HAP-1 (cell line): ENCODE measurements around the gene GIGYF2.

Source experiments
- DNase-seq, 2 experiments: peaks; one replicate each; pipeline ENCODE4 v3.0.0-alpha.2; 2016 to 2020; ENCODE audit warnings: low spot score in 2 of 2
- H3K27me3 ChIP-seq: fragments of 250-450 bp; sonication (Bioruptor Pico); 2 replicates; pipeline ENCODE4 v1.5.1; 2020; ENCODE audit warnings: low read depth, mild to moderate bottlenecking, moderate library complexity
- H3K36me3 ChIP-seq: fragments of 250-450 bp; sonication (Bioruptor Pico); replicated peaks from 2 replicates; pipeline ENCODE4 v1.5.1; 2020; ENCODE audit warnings: mild to moderate bottlenecking
- H3K4me1 ChIP-seq: fragments of 250-450 bp; sonication (Bioruptor Pico); 2 replicates; pipeline ENCODE4 v1.5.1; 2020; ENCODE audit warnings: mild to moderate bottlenecking
- H3K4me3 ChIP-seq: fragments of 250-450 bp; sonication (Bioruptor Pico); 2 replicates; pipeline ENCODE4 v1.5.1; 2020; ENCODE audit warnings: mild to moderate bottlenecking, moderate library complexity
- H3K9me3 ChIP-seq: fragments of 250-450 bp; sonication (Bioruptor Pico); 2 replicates; pipeline ENCODE4 v1.5.1; 2020; ENCODE audit warnings: mild to moderate bottlenecking, moderate library complexity
- in situ Hi-C: fragments of 300-500 bp; cut with MboI; formaldehyde crosslinking; loops from 3 replicates; pipeline ENCODE4 v1.14.3; 2020; ENCODE audit warnings: low sequenced_read_pairs, inconsistent platforms, mixed read lengths

Gene GIGYF2

GRCh38 chr2:232859385-232859916 lies 162.3 kb downstream of the GIGYF2 start:
- H3K27me3 ChIP-seq, result no peaks in the 10 kb centered on the region
- in situ Hi-C loops, result no loop called here
- no peaks in the 10 kb centered on the region for H3K4me1 ChIP-seq
- H3K9me3 ChIP-seq, result no peaks in the 10 kb centered on the region
- no peak for DNase-seq
- no peak overlapping the region for H3K4me3 ChIP-seq
- peaks cover 27% of the 10 kb centered on the region for H3K36me3 ChIP-seq

GRCh38 chr2:232860593-232861241 lies 163.6 kb downstream of the GIGYF2 start:
- Histone ChIP-seq H3K36me3 (peaks cover 22% of the 10 kb centered on the region), H3K4me1 (no peaks in the 10 kb centered on the region), H3K4me3 (no peak overlapping the region), H3K9me3 (no peaks in the 10 kb centered on the region), H3K27me3 (no peaks in the 10 kb centered on the region)
- in situ Hi-C loops, result loop anchor here (10.0 kb wide), 1 partner anchor 164 kb away; no protein-coding TSS in a partner anchor
- no peak for DNase-seq

- DNase-seq, result no peak
- Histone ChIP-seq H3K36me3 (peaks cover 17% of the 10 kb centered on the region), H3K4me3 (no peak overlapping the region), H3K4me1 (no peaks in the 10 kb centered on the region), H3K9me3 (no peaks in the 10 kb centered on the region), H3K27me3 (no peaks in the 10 kb centered on the region)
- in situ Hi-C loops, result loop anchor here (10.0 kb wide), 1 partner anchor 163 kb away; no protein-coding TSS in a partner anchor
These were observed 164.2 kb downstream of the GIGYF2 start for GRCh38 chr2:232861353-232861752.

GRCh38 chr2:232863996-232864395 lies 166.9 kb downstream of the GIGYF2 start:
- no peak for DNase-seq
- Histone ChIP-seq H3K9me3 (no peaks in the 10 kb centered on the region), H3K36me3 (peaks cover 2% of the 10 kb centered on the region; the same call in 1 of the 2 replicates), H3K4me1 (no peaks in the 10 kb centered on the region), H3K27me3 (no peaks in the 10 kb centered on the region), H3K4me3 (no peak overlapping the region)
- in situ Hi-C loops, result loop anchor here (10.0 kb wide), 1 partner anchor 161 kb away; no protein-coding TSS in a partner anchor

- no peak overlapping the region for H3K4me3 ChIP-seq
- no peak for DNase-seq
- H3K9me3 ChIP-seq, result no peaks in the 10 kb centered on the region
- in situ Hi-C loops, result loop anchor here (10.0 kb wide), 1 partner anchor 160 kb away; no protein-coding TSS in a partner anchor
- H3K27me3 ChIP-seq, result no peaks in the 10 kb centered on the region
- no peaks in the 10 kb centered on the region for H3K4me1 ChIP-seq
- no peaks in the 10 kb centered on the region for H3K36me3 ChIP-seq
These were observed 168.0 kb downstream of the GIGYF2 start for GRCh38 chr2:232865165-232865564.

- Histone ChIP-seq H3K36me3 (no peaks in the 10 kb centered on the region), H3K27me3 (no peaks in the 10 kb centered on the region), H3K4me1 (no peaks in the 10 kb centered on the region), H3K4me3 (no peak overlapping the region), H3K9me3 (no peaks in the 10 kb centered on the region)
- no peak for DNase-seq
- in situ Hi-C loops, result loop anchor here (10.0 kb wide), 1 partner anchor 159 kb away; no protein-coding TSS in a partner anchor
These were observed 169.0 kb downstream of the GIGYF2 start for GRCh38 chr2:232866104-232866503.

GRCh38 chr2:232869138-232870017 lies 172.2 kb downstream of the GIGYF2 start:
- H3K4me3 ChIP-seq, result no peak overlapping the region
- DNase-seq, result no peak
- no peaks in the 10 kb centered on the region for H3K9me3 ChIP-seq
- H3K4me1 ChIP-seq, result no peaks in the 10 kb centered on the region
- no peaks in the 10 kb centered on the region for H3K27me3 ChIP-seq
- in situ Hi-C loops, result loop anchor here (10.0 kb wide), 1 partner anchor 155 kb away; no protein-coding TSS in a partner anchor
- H3K36me3 ChIP-seq, result no peaks in the 10 kb centered on the region

- in situ Hi-C loops, result no loop called here
- DNase-seq, result no peak
- no peaks in the 10 kb centered on the region for H3K4me1 ChIP-seq
- no peaks in the 10 kb centered on the region for H3K27me3 ChIP-seq
- H3K36me3 ChIP-seq, result no peaks in the 10 kb centered on the region
- no peak within 1 kb of the TSS for H3K4me3 ChIP-seq
- no peaks in the 10 kb centered on the region for H3K9me3 ChIP-seq
These were observed 173.1 kb downstream of the GIGYF2 start, which contains the start of gene SNORC for GRCh38 chr2:232870018-232870765. SNORC (plus strand) TSS chr2:232870264; CDS start chr2:232870342, 78 bp downstream.

GRCh38 chr2:232870766-232871371 lies 173.7 kb downstream of the GIGYF2 start:
- in situ Hi-C loops, result no loop called here
- H3K4me3 ChIP-seq, result no peak overlapping the region
- H3K27me3 ChIP-seq, result no peaks in the 10 kb centered on the region
- no peaks in the 10 kb centered on the region for H3K36me3 ChIP-seq
- no peak for DNase-seq
- H3K4me1 ChIP-seq, result no peaks in the 10 kb centered on the region; the same call in 1 of the 2 replicates
- no peaks in the 10 kb centered on the region for H3K9me3 ChIP-seq

GRCh38 chr2:232871418-232871834 lies 174.3 kb downstream of the GIGYF2 start:
- Histone ChIP-seq H3K4me3 (no peak overlapping the region), H3K4me1 (no peaks in the 10 kb centered on the region; the same call in 1 of the 2 replicates), H3K36me3 (no peaks in the 10 kb centered on the region), H3K27me3 (no peaks in the 10 kb centered on the region), H3K9me3 (no peaks in the 10 kb centered on the region)
- DNase-seq, result no peak
- in situ Hi-C loops, result no loop called here

- Histone ChIP-seq H3K27me3 (no peaks in the 10 kb centered on the region), H3K9me3 (no peaks in the 10 kb centered on the region), H3K4me1 (no peaks in the 10 kb centered on the region; the same call in 1 of the 2 replicates), H3K4me3 (no peak overlapping the region), H3K36me3 (no peaks in the 10 kb centered on the region)
- in situ Hi-C loops, result no loop called here
- no peak for DNase-seq
These were observed 175.0 kb downstream of the GIGYF2 start for GRCh38 chr2:232871835-232872736.

GRCh38 chr2:232872826-232873225 lies 175.7 kb downstream of the GIGYF2 start:
- Histone ChIP-seq H3K9me3 (no peaks in the 10 kb centered on the region), H3K4me1 (peaks cover 4% of the 10 kb centered on the region), H3K36me3 (no peaks in the 10 kb centered on the region), H3K27me3 (no peaks in the 10 kb centered on the region), H3K4me3 (no peak overlapping the region)
- no peak for DNase-seq
- in situ Hi-C loops, result no loop called here
